NCI-H748 (cell line): Measurements from ENCODE around the gene CCDC92.
A peak's percentile ranks its signal among the peaks of the same experiment; 100 is the strongest.

Experiments
- DNase-seq: peaks from one replicate; lab custom pipeline; 2025; ENCODE audit not compliant: unreplicated experiment; lab: John Stamatoyannopoulos, UW

Gene CCDC92

GRCh38 chr12:123976227-123976826 is 3.7 kb upstream of the CCDC92 start:
- DNase-seq = no peak

GRCh38 chr12:123973552-123974341 is 1.1 kb upstream of the CCDC92 start:
- DNase-seq = peak; percentile 68

GRCh38 chr12:123971770-123972456 is 718 bp downstream of the CCDC92 start:
- peak; percentile 66 for DNase-seq

- DNase-seq = no peak
Observed at GRCh38 chr12:123971449-123971769, 1.2 kb downstream of the CCDC92 start.

- DNase-seq = no peak
Observed at GRCh38 chr12:123967121-123967586, 5.5 kb downstream of the CCDC92 start.

- DNase-seq = no peak
Observed at GRCh38 chr12:123966596-123966995, 6.0 kb downstream of the CCDC92 start.

- no peak for DNase-seq
Observed at GRCh38 chr12:123965382-123965781, 7.2 kb downstream of the CCDC92 start.

GRCh38 chr12:123963821-123964220 is 8.8 kb downstream of the CCDC92 start:
- no peak for DNase-seq

- DNase-seq = no peak
Observed at GRCh38 chr12:123962513-123962912, 10.1 kb downstream of the CCDC92 start.

GRCh38 chr12:123961585-123962345 is 10.9 kb downstream of the CCDC92 start:
- no peak for DNase-seq

GRCh38 chr12:123960856-123961255 is 11.8 kb downstream of the CCDC92 start:
- peak; percentile 19 for DNase-seq

GRCh38 chr12:123960029-123960735 is 12.4 kb downstream of the CCDC92 start:
- DNase-seq = no peak

GRCh38 chr12:123958876-123959275 is 13.8 kb downstream of the CCDC92 start:
- no peak for DNase-seq

- DNase-seq = no peak
Observed at GRCh38 chr12:123958462-123958861, 14.2 kb downstream of the CCDC92 start.

- DNase-seq = no peak
Observed at GRCh38 chr12:123957196-123957595, 15.4 kb downstream of the CCDC92 start.

GRCh38 chr12:123956249-123956648 is 16.4 kb downstream of the CCDC92 start:
- no peak for DNase-seq

GRCh38 chr12:123954647-123955350 is 17.8 kb downstream of the CCDC92 start:
- no peak for DNase-seq

GRCh38 chr12:123952037-123952436 is 20.6 kb downstream of the CCDC92 start:
- DNase-seq = no peak

- DNase-seq = no peak
Observed at GRCh38 chr12:123951467-123951866, 21.2 kb downstream of the CCDC92 start.
